Activated gamma-delta T cell treated with Interleukin-2 at 50 U/mL for 16 hours (primary cell): ENCODE measurements around the gene CRYGS.
"Not testable (repeated sequence)": the region's sequence is repeated elsewhere in the genome, so short reads cannot be mapped to it uniquely, and the experiment has no call there.

Experiments used
- DNase-seq: peaks from one replicate; pipeline ENCODE4 v3.0.0-alpha.2; 2020

Gene CRYGS

DNA sequence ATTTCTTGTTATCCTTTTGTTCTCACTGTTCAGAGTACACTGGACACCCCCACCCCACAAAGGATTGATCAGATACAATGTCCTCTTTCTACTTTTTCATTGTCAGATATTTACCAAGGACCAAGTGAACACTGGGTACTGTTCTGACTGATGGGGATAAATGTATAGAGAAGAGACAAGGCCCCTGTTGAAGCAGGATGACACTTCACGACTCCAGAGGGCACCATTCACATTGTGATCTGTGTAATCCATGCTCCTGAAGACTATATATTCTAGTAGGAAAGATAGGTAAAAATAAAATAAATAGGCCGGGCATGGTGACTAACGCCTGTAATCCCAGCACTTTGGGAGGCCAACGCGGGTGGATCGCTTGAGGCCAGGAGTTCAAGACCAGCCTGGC lies 7.2 kb upstream of the CRYGS start:
- DNase-seq, result no peak

DNA sequence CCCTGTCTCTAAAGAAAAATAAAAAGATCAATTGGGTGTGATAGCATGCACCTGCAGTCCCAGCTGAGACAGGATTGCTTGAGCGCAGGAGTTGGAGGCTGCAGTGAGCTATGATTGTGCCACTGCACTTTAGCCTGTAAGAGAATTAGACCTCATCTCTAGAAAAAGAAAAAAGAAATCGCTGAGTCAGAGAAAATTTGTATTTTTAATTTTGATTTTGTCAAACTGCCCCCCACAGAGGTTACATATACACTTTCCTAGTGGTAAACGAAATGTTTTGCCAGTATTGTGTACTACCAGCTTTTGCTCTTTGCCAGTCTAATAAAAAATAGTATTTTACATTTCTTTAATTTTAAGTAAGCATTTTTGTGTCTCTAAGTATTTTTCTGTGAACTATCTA lies 5.3 kb upstream of the CRYGS start:
- no peak for DNase-seq

DNA sequence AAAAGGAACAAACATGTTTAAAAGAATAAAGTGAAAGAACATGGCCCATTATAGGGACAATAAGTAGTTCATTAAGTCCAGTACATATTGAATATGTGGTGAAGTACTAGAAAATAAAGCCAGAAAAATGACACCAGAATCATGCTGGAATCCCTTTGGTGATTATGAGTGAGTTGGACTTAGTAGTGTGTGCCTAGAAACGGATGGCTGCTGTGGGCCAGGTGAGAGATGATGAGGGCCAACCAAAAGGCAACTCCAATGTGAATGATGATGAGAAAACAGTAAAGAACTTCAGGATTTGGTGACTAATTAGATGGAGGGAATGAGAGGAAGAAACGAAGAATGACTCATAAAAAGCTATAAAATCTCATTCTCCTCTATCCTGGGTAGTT lies 3.3 kb downstream of the CRYGS start:
- no peak for DNase-seq

DNA sequence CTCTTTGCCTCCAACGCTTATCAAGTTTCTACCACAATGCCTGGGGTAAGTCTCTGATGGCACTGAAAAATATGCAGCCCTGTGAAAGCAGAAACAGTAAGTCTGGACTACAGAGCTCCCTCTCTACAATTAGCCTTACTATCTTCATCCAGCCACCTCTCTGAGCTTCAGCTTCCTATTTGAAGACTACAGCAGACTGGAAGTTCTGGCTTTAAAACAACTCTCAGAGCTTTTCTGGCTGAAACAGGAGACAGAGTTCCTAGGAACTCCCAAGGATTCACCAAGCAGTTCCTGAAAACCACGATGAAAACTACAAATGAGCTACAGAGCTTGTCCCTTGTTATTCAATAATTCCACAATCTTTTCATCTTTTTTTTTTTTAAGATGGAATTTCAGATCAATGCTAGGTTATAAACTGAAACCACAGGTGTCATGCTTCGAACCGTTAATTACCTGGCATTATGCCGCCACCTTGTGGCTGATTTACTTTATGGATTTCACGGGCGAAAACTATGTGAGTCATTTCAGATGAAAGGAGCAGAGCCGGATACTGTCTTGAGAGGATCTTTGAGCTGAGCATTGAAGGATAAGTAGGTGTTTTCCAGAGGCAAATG lies 3.9 kb downstream of the CRYGS start:
- peak; percentile 81 for DNase-seq

DNA sequence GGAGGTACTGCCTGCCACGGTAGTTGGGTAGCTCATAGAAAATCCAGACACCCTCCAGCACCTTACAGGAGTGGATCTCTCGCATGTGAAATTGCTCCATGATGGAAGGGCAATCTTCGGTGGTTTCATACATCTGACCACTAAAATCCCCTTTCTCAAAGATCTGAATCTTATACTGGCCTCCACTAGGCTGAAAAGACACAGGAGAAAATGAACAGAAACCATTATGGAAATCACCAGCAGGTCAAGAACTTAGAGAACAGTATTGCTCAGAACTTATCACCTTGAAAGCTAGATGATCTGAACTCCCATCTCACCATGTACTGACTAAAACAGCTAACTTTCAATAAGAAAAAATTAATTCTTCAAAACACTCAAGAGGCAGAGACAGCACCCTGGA lies 5.4 kb downstream of the CRYGS start:
- no peak for DNase-seq

DNA sequence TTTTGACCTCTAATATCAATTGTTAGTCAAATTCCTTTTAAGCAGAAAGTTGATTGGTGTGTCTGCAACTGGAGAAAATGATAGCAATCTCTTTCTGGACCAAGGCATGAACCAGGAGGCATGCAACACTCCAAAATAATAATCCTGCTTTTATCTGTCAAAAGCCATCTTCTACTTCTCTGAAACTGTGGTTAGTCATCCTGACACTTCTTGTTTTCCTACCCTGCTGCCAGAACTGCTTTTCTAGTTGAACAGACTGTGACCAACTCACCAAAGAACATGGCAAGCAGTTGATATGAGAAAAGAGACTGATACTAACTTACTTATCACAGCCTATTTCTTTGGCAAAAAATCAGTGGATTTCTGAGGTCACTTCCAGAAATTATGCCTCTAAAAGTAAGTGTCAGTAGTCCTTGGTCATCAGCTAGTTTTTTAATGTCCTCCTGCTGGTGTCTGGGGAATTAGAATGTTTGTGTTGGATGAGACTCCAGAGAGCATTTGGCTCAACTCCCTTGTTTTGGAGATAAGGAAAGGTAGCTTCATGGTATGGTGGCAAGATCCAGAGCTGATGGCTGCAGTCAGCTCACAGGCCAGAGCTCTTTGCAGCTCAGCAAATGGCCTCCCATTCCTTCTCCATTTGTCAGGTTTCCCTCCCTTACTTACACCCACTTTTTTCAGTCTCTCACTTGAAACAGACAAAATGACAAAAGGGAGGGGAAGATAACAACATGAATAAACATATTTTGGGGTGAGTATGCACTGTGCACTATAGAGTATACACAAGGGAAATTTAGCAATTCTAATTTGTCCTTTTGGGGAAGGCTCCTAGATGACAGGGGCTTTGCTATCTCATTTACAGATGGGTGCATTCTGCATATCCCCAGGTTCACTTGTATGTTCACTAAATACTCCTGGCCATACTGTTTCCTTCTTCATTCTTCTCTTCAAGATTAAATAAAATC lies 7.0 kb downstream of the CRYGS start:
- DNase-seq, result no peak

DNA sequence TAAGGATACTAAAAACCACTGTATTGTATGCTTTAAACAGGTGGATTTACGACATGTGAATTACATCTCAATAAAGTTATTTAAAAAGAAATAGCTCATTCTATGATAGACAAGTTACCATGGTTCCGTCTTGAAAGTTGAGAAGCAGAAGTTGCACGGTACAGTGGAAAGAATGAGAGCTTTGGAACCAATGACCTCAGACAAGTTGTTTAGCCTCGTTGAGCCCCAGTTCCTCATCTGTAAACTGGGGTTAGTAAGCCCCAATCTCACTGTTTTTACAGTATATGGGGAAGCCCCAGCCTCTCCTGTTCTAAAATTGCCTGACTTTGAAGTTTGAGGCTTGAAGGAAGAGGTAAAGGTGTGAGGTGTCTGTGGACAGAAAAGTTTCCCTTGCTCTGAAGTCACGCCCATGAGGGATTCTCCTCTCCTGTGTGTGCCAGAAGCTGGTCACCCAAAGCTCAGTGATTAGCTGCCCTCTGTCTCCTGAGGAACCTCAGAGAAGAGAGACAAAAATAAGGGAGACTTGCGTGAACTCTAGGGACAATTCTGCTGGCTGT lies 10.0 kb downstream of the CRYGS start:
- DNase-seq, result peak; percentile 11

DNA sequence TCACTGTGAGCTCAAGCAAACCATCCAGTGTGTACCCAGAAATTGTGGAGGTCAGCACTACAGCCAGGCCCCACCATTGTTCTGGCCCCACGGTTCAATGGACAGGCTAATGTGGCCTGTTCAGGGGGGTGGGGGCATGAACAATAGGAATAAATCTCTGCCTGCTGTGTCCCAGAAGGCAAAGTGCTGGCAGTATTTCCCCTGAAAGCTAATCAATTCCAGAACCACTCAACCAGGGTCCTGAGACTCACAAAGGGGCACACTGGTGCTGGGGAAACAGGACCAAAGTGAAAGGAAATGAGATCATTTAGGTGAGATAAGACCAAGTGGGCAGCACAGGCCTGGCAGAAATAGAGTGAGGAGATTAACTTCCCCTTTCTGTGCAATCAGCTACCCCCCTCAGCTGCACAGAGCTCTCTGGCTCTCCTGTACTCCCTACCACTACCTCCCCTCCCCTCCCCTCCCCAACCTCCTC lies 11.5 kb downstream of the CRYGS start:
- no peak for DNase-seq

DNA sequence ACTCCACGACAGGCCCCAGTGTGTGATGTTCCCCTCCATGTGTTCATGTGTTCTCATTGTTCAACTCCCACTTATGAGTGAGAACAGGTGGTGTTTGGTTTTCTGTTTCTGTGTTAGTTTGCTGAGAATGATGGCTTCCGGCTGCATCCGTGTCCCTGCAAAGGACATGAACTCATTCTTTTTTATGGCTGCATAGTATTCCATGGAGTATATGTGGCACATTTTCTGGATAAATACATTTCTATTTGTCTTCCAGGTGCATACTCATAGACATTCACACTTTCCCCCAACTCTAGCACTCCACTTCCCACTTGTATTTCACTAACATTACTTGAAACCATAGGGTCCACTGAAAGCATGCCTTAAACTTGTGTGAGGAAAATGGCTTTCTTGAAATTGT lies 12.5 kb downstream of the CRYGS start:
- DNase-seq, result not testable (repeated sequence)

DNA sequence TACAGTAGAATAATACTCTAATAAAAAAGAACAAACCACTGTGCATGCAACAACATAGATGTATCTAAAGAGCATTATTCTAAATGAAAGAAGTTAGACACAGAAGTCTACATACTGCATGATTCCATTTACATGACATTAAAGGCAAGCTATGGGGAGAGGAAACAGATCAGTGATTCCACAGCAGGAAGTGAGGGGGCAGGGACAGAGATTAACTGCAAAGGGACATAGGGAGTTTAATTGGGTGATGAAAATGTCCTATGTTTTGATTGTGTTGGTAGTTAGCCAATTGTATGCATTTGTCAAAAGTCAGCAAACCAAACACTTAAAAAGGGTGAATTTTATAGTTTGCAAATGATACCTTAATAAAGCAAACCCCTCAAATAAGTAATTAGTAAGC lies 13.8 kb downstream of the CRYGS start:
- no peak for DNase-seq

DNA sequence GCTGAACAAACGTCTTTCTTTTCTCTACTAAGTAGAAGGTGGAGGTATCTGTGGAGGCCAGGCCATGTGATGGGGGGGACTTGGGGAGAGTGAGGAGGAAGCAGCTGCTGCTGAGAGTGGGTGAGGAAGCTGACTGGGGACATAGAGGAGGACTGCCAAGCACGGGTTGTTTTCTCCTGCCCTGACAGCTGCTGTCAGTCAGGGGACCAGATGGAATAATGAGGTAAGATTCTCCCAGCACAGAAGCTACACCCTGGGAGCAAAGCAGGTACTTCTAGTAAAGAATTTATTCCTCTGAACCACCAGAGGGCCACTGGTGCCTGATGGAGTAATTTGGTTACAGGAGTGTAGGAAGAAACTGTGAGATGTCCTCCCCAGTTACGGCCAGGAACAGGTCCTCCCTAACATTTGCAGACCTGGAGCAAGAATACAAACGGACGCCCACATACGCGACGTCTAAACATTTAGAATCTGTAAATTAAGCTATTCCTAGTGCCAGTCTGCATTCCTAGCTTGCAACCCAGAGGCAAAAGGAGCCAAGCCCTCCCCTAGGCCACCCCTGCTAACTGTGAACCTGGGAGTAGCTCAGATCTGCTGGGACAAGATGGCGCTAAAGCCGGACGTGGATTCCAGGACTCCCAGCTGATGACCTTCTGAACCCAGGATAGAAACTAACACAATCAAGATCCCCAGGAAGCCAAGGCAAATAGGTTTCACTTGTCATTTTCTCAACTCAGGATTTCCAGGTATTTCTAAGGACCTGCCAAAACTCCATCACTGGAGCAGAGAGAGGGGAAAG lies 14.8 kb downstream of the CRYGS start:
- DNase-seq, result no peak

DNA sequence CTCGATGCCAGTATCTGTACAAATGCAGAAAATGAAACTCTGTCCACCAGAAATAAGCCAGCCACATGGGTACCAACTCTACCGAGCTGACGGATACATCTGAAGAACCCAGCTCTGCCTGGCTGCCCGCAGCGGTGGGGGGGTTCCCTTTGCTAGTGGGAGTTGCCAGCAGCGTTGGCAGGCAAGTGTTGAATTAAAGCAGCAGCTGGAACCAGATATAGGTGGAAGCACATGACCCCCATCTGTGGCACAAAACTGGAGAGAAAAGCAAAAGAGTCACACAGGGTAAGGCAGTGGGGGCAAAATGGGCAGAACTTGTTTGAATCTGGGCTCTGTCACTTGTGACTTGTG lies 17.9 kb downstream of the CRYGS start:
- DNase-seq, result no peak

DNA sequence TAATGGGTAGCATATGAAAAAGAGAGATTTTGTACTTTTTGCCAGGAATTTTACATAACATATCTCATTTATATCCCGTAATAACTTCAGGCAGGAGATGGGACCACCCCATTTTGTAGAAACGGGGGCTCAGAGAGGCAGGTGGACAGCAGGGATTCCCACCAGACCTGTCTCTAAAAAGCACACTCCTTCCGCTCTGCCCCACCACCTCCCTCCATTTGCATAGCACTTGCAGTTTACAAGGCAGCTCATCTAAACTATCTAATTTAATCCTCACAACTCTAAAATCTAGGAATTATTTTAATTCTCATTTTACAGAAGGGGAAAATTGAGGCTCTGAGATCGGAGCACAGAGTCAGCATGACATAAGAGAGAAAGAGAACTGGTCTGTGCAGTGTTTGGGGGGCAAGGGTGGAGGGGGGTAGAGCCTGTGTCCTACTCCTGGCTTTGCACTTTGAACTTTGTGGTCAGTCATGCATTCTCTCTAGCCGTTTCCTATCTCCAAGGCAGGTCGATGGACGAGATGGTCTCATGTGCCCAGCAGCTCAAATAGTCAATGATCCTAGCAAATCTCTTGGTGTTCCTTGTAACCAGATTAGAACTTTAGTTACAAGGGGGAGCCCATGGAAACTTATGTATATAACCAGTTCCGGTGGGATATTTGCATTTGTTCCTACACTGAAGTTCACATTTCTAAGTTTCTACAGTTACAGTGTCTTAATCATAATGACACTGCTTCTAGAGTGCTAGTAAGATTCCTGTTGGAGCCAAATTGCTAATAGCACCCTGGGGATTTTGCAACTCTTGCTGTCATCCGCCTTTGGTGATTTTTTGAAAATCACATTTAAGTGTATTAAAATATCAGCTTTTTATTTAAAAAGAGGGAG lies 18.6 kb downstream of the CRYGS start:
- no peak for DNase-seq

DNA sequence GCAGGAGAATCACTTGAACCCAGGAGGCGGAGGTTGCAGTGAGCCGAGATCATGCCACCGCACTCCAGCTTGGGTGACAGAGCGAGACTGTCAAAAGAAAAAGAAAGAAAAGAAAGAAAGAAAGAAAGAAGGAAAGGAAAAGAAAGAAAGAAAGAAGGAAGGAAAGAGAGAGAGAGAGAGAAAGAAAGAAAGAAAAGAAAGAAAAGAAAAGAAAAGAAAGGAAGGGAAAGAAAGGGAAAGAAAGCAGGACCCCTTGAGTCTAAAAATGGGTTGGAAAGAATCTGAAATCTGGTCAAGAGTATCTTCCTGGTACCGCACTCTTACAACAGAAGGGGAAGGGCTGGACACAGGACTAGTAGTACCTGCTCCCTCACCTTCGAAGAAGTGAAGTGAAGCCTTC lies 19.6 kb downstream of the CRYGS start:
- DNase-seq, result no peak

DNA sequence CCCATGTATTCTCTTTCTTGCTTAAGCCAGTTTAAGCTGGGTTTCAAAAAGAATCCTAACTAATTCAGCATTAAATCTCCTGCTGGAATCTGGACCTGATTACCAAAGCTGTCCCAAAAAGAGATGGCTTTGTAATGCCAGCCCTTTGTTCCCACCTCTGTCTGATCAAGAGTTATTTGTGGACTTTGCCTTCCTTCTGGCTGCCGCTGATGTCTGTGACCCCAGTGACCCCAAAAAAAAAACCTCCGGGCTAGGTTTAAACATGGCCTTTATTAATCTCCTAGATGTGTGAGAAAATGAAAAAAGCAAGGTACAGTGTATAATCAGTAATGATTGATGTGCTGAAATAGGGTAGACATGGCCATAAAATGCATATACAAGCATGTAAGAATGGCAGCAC lies 20.7 kb downstream of the CRYGS start:
- DNase-seq, result no peak

DNA sequence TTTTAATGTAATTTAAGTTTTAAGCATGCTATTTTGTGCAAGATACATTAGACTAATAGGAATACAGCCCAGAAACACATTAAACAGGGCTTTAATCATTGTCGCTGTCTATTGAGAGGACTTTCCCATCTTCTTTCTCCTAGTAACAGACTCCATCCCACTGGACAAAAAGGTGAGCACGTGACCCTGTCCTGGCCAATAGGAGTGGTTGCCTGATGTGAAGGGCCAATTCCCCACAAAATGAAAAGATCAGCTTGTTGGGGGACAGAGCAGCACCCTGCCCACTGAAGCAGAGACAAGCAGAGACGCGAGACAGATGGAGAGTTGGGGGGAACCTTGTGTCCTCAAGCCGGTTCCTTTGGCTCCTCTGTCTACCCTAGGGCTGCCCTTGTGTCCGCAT lies 21.2 kb downstream of the CRYGS start:
- DNase-seq, result no peak

DNA sequence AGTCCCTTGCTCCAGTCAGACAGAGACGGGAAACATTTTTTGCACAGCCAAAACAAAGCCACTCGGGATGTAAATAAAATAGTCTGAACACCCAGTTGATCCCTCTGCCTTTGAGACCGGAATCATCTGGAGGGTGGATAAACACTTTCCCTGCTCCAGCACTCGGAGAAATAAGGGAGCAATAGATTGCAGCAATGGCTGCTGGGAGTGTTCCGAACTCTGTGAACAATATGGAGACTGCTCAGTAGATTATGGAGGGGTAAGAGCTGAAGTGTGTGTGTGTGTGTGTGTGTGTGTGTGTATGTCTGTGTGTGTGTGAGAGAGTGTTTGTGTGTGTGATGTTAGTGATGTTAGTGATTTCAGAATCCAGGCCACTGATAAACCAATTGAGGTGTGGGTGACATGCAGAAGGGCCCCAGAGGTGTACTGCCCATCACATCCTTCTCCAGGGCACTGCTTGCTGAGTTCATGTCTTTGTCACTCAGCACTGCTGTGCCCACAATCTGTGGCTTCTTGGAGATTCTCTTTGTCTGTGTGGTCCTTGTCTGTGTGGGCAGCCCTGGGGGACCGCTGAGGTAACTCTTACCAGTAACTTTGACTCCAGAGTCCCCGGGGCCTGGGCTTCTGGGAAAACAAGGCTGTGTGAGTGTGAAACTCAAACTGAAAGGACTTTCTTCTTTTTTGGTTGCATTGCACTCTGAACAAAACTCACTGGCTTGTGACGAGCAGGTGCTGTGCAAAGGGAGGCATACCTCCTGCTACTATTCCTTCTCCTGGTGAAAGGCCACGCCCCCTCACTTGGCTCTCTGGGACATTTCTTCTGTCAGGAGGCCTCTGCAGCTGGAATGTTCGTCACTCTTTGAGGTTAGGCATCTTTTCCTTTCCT lies 23.0 kb downstream of the CRYGS start:
- DNase-seq, result no peak

DNA sequence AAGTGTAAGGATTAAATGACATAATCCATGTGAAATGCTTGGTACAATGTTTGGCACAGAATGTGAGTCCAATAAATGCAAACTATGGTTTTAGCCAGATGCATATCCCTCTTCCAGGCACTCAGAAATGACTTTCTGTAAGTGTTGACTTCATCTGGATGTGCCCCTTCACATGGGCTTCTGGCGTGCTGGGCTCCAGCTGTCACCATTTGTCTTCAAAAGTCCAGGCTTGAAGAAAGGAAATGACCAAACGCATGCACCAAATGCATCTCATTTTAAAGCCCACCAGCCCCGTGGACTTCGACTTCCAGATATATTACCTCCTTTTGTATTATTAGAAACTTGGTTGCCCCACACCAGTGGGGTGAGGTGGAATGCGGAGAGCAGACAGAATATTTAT lies 23.7 kb downstream of the CRYGS start:
- DNase-seq, result no peak

DNA sequence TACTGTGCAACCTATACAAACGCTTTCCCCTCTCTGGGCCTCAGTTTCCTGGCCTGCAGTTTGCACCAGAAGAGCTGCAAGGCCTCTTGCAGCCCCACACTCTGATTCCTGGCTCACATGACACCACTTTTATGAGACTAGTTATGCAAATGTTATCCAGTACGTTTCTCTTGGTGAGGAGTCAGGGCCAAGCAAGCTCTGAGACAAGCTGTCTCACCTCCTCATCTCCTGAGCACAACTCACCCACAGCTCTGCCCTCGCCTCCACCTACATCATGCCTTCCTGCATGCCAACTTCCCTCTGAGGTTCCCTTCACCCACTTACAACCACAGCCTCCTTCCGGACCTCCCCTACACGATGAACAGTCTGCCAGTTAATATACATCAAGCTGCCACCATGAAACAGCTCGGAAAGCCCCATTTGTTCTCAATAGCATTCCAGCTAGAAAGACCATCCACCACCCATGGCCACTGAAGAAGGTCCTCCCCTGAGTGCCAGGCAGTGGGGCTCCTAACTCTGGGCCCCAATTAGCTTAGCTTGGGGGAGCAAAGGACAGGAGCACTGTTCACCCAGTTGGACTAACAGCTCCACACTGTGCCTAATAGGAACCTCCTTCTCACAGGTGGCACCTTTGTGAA lies 25.0 kb downstream of the CRYGS start:
- DNase-seq, result peak; percentile 67

DNA sequence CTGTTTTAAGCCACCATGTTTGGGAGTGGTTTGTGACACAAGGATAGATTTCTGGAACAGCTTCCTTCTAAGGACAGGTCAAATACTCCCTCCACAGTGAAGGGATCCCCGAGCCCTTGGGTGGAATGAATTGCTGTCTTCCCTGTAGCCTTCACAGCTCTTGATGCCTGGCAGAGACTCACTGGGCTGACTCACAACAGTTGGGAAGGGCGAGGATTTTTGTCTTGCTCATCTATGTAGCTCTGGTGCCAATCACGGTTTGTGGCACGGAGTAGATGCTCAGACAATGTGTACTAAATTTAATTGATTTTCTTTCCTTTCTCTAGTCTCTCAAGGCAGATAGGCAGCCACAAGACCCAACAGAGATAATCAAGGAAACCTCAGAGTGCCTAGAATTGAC lies 27.0 kb downstream of the CRYGS start:
- no peak for DNase-seq

DNA sequence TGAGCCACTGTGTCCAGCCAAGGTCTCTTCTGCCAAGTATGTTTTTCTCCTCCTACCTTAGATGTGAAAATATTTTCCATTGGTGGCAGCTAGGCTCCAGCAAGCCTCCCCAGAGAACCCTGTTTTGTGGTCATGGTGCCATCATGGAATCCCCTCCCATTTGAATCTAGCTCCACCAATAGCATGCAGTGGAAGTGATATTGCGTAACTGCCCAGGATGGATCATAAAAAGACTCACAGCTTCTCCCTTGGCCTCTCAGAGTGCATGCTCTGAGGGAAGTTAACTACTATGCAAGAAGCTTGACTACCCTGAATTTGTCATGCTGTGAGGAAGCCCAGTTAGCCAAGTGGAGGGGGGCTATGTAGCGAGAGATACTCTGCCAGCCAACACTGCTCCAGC lies 27.5 kb downstream of the CRYGS start:
- DNase-seq, result no peak
